Breast epithelium (tissue), 3 donors: Measurements from ENCODE around the gene NAT10.

Source experiments
- CTCF ChIP-seq, 3 donors: fragments of 450-650 bp; IDR thresholded peaks; one replicate each; pipeline ENCODE4 v1.5.1; 2016 to 2017; ENCODE audit warnings: antibody characterized with exemption in 3 of 3, mild to moderate bottlenecking in 3 of 3, moderate library complexity in 3 of 3
- POLR2A ChIP-seq: fragments of 450-650 bp; IDR thresholded peaks from one replicate; pipeline ENCODE4 v1.6.1; 2016; ENCODE audit warnings: antibody characterized with exemption, mild to moderate bottlenecking, moderate library complexity
- POLR2AphosphoS5 ChIP-seq, 3 donors: sonication (generic); formaldehyde crosslinking; IDR thresholded peaks; one replicate each; pipeline ENCODE4 v1.6.1; 2017; ENCODE audit warnings: antibody characterized with exemption in 3 of 3

- TF ChIP-seq POLR2AphosphoS5 (IDR thresholded peaks at IDR 0.05) (no peak), CTCF (IDR thresholded peaks at IDR 0.05) (no peak), POLR2A (no peak)
Observed at GRCh38 chr11:34185926-34186841, 80.8 kb downstream of the NAT10 start.
